ENCODE measurements around the gene DPH3.

The DPH3 gene

GRCh38 chr3:16233806-16234205, 30.9 kb downstream of the DPH3 start:
- DNase-seq (ENCODE audit: low spot score) = no peak

- DNase-seq (ENCODE audit: low spot score) = no peak
Measured at GRCh38 chr3:16231983-16232382, 32.8 kb downstream of the DPH3 start.

- DNase-seq (ENCODE audit: low spot score) = no peak
Measured at GRCh38 chr3:16229681-16230080, 35.1 kb downstream of the DPH3 start.

GRCh38 chr3:16227566-16227965, 37.2 kb downstream of the DPH3 start:
- no peak for DNase-seq (ENCODE audit: low spot score)

- DNase-seq (ENCODE audit: low spot score) = no peak
Measured at GRCh38 chr3:16224325-16224724, 40.4 kb downstream of the DPH3 start.

- no peak for DNase-seq (ENCODE audit: low spot score)
Measured at GRCh38 chr3:16222547-16222946, 42.2 kb downstream of the DPH3 start.

- no peak for DNase-seq (ENCODE audit: low spot score)
Measured at GRCh38 chr3:16221990-16222389, 42.8 kb downstream of the DPH3 start.

- DNase-seq (ENCODE audit: low spot score) = no peak
Measured at GRCh38 chr3:16219777-16220176, 45.0 kb downstream of the DPH3 start.

- no peak for DNase-seq (ENCODE audit: low spot score)
Measured at GRCh38 chr3:16216373-16216935, 48.3 kb downstream of the DPH3 start.

- DNase-seq (ENCODE audit: low spot score) = no peak
Measured at GRCh38 chr3:16214366-16214765, 50.4 kb downstream of the DPH3 start.

GRCh38 chr3:16211176-16211904, 53.4 kb downstream of the DPH3 start:
- no peak for DNase-seq (ENCODE audit: low spot score)
